Measurements from ENCODE around the gene KLHL40.

Gene KLHL40

DNA sequence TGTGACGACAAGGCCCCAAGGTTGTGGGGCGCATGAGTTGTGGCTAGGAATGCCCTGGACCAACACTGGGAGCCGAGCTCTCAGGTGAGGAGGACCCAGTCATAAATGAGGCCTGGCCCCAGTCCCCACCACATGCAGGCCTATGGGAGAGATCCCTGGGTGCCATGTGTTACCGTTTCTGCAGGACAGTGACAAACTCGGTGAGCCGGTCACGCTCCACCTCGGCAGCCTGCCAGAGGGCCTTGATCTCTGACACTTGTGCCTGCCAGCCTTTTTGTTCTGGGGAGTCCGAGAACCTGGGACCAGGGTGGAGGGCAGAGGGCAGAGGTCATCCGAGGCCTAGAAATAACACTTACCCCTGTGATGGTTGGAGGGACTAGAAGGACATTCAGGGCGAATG lies 45.0 kb downstream of the KLHL40 start:
- peaks cover 11% of the 10 kb centered on the region for H3K4me1 Mint-ChIP-seq
- no peak for DNase-seq
- no peaks in the 10 kb centered on the region for H3K36me3 Mint-ChIP-seq (ENCODE audit: low read depth)
- TF ChIP-seq, protein P1, sequence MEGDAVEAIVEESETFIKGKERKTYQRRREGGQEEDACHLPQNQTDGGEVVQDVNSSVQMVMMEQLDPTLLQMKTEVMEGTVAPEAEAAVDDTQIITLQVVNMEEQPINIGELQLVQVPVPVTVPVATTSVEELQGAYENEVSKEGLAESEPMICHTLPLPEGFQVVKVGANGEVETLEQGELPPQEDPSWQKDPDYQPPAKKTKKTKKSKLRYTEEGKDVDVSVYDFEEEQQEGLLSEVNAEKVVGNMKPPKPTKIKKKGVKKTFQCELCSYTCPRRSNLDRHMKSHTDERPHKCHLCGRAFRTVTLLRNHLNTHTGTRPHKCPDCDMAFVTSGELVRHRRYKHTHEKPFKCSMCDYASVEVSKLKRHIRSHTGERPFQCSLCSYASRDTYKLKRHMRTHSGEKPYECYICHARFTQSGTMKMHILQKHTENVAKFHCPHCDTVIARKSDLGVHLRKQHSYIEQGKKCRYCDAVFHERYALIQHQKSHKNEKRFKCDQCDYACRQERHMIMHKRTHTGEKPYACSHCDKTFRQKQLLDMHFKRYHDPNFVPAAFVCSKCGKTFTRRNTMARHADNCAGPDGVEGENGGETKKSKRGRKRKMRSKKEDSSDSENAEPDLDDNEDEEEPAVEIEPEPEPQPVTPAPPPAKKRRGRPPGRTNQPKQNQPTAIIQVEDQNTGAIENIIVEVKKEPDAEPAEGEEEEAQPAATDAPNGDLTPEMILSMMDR (IDR thresholded peaks at IDR 0.05) = no peak
- H3K9me3 Mint-ChIP-seq = no peaks in the 10 kb centered on the region
- H3K27me3 Mint-ChIP-seq (ENCODE audit: low read depth, poor library complexity) = peaks cover 33% of the 10 kb centered on the region
- H3K4me3 Mint-ChIP-seq = no peak overlapping the region
- H3K27ac Mint-ChIP-seq = no peak overlapping the region

DNA sequence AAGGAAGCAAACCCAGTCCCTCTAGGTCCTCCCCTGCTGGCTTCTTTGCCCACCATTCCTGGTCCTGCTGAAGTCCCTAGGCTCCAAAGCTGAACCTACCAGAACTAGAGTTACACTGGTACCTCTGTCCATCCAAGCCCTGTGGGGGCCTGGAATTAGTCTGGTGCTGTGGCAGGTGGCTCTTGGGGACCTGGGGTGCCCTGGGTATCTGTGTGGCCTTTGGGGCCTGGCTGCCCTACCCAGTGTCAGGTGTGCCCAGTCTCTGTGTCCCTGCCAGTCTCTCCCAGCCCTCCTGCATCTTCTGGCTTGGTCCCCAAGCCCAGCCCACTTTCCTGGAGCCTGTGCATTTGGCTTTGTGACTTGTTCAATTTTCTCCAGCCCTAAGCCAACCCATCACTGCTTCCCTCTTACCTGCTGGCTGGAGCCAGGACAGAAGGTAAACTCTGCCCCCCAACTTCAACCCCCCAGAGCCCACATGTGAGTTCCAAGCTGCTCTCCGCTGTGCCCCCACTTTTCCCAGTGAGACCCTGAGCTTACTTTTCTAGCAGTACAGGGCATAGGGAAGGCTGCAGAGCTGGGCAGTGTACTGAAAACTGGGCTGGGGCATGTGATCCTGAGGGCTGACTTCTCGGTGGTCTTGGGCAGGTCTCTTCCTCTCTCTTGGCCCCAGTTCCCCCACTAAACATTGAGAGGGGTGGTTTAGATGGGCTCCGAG lies 45.5 kb downstream of the KLHL40 start:
- DNase-seq = no peak
- H3K4me3 Mint-ChIP-seq = no peak overlapping the region
- no peak overlapping the region for H3K27ac Mint-ChIP-seq
- H3K9me3 Mint-ChIP-seq = no peaks in the 10 kb centered on the region
- TF ChIP-seq, protein P1 (IDR thresholded peaks at IDR 0.05) = no peak
- no peaks in the 10 kb centered on the region for H3K36me3 Mint-ChIP-seq (ENCODE audit: low read depth)
- peaks cover 13% of the 10 kb centered on the region for H3K4me1 Mint-ChIP-seq
- H3K27me3 Mint-ChIP-seq (ENCODE audit: low read depth, poor library complexity) = peaks cover 29% of the 10 kb centered on the region

DNA sequence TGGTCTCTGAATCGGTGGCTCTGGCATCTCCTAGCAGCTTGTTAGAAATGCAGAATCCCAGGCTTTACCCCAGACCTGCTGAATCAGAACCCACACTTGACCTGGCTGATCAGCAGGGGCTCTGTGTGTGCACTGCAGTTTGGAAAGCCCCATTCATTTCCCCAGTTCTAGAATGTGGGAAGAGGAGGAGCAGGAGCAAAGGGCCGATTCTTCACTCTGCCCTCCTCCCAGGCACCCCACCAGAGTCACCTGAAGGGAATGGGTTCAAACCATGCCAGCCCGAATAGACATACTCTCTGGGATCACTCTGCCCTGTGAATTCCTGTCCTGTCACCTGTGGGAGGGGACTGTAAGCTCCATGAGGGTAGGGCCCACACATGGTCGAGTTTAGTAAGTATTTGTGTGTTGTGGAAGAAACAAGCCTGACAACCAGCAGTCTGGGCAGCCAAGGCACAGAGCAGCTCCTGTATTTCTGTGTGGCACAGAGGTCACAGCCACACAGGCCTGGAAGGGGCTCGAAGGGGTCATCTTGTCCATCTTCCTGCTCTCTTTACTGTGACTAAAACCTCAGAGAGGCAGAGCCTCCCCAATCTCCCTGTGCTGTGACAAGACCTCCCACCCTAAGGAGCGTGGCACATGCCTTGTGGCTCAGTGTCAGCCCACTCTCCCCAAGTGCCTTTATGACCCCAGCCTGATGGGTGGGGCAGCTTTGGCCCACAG lies 46.3 kb downstream of the KLHL40 start:
- Mint-ChIP-seq H3K4me1 (peaks cover 13% of the 10 kb centered on the region), H3K36me3 (ENCODE audit: low read depth) (no peaks in the 10 kb centered on the region), H3K27ac (no peak overlapping the region), H3K27me3 (ENCODE audit: low read depth, poor library complexity) (peaks cover 23% of the 10 kb centered on the region), H3K9me3 (no peaks in the 10 kb centered on the region), H3K4me3 (no peak overlapping the region)
- DNase-seq = no peak
- TF ChIP-seq, protein P1 (IDR thresholded peaks at IDR 0.05) = no peak

DNA sequence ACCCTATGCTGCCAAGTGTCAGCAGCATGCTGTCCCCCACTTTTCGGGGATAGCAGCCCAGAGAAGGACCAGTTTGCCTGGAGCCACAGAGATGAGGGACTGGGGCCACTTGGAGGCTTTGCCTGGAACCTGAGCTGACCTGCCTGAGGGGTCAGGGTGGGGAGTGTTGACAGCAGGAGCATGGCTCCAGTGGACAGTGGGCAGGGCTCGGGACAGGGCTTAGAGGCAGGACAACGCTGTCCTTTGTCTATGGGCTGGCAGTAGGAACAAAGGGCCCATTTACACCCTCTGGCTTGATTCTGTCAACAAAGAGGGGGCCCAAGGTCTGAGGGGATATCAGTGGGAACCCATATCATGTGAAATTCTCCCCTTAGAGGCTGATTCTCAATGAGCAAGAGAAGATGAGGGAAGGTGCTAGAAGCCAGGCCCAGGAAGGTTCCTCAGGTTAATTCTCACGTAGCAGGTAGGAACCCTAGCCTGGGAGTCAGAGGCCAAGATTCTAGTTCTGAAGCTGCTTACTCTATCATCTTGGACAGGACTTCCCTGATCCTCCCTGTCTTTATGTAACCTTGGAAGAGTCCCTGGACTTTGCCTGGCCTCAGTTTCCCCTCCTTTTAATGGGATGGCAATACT lies 47.0 kb downstream of the KLHL40 start:
- TF ChIP-seq, protein P1 (IDR thresholded peaks at IDR 0.05) = no peak
- no peaks in the 10 kb centered on the region for H3K36me3 Mint-ChIP-seq (ENCODE audit: low read depth)
- peaks cover 13% of the 10 kb centered on the region for H3K4me1 Mint-ChIP-seq
- no peak for DNase-seq
- no peaks in the 10 kb centered on the region for H3K9me3 Mint-ChIP-seq
- H3K27ac Mint-ChIP-seq = peak overlapping the region; percentile 64
- no peak overlapping the region for H3K4me3 Mint-ChIP-seq
- H3K27me3 Mint-ChIP-seq (ENCODE audit: low read depth, poor library complexity) = peaks cover 19% of the 10 kb centered on the region

DNA sequence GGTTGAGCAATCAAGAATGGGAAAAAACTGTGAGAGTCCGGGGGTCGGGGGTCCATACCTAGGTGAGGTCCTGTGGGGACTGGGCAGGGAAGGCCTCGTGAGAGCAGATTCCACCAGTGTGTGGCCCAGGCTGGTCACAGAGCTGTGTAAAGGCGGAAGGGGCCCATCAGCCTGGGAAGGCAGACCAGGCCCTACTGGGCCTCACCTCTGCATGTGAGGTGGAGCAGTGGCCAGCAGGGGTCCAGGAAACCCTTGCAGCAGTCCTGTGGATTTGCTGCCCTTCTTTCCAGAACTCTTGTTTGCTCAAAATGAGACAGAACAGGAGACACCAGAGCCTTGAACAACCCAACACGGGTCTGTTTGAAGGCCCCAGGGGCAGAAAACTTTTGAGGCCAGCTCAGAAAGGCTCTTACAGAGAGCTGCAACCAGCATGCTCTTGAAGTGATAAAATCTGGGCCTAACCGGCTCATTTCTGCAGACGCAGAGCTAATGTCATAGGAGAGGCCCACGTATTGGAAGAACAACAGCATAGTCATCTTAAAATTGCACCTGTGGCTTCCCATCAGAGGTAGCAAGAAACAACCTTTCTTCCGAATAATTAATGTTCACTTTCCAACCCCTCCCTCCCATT lies 47.6 kb downstream of the KLHL40 start:
- H3K4me1 Mint-ChIP-seq = peaks cover 13% of the 10 kb centered on the region
- DNase-seq = no peak
- H3K4me3 Mint-ChIP-seq = no peak overlapping the region
- peak overlapping the region; percentile 64 for H3K27ac Mint-ChIP-seq
- H3K36me3 Mint-ChIP-seq (ENCODE audit: low read depth) = no peaks in the 10 kb centered on the region
- TF ChIP-seq, protein P1 (IDR thresholded peaks at IDR 0.05) = peak; percentile 19
- peaks cover 19% of the 10 kb centered on the region for H3K27me3 Mint-ChIP-seq (ENCODE audit: low read depth, poor library complexity)
- H3K9me3 Mint-ChIP-seq = no peaks in the 10 kb centered on the region

Data from nephron progenitor cell (in vitro differentiated cells).